MM.1S (cell line): ENCODE data around the gene DENND1A.

Source experiments
- CTCF ChIP-seq: fragments of 300-600 bp; sonication (generic); IDR thresholded peaks from 2 replicates; pipeline ENCODE4 v1.5.1; 2016; ENCODE audit warnings: antibody characterized with exemption, low read length, mixed read lengths
- EZH2 ChIP-seq: fragments of 300-600 bp; sonication (generic); optimal IDR thresholded peaks from 2 replicates; pipeline ENCODE3; 2017; ENCODE audit warnings: low read depth, mild to moderate bottlenecking, antibody characterized with exemption, low read length, mixed read lengths
- EZH2phosphoT487 ChIP-seq: fragments of 300-600 bp; sonication (generic); IDR thresholded peaks from 2 replicates; pipeline ENCODE4 v1.6.1; 2018; ENCODE audit warnings: antibody characterized with exemption, low read length

GRCh38 chr9:123417289-123418051, 512.5 kb downstream of the DENND1A start:
- no peak for TF ChIP-seq CTCF
- TF ChIP-seq EZH2phosphoT487 = no peak
- TF ChIP-seq EZH2 = no peak
